ENCODE data around the gene GRB2.

GRB2 gene

DNA sequence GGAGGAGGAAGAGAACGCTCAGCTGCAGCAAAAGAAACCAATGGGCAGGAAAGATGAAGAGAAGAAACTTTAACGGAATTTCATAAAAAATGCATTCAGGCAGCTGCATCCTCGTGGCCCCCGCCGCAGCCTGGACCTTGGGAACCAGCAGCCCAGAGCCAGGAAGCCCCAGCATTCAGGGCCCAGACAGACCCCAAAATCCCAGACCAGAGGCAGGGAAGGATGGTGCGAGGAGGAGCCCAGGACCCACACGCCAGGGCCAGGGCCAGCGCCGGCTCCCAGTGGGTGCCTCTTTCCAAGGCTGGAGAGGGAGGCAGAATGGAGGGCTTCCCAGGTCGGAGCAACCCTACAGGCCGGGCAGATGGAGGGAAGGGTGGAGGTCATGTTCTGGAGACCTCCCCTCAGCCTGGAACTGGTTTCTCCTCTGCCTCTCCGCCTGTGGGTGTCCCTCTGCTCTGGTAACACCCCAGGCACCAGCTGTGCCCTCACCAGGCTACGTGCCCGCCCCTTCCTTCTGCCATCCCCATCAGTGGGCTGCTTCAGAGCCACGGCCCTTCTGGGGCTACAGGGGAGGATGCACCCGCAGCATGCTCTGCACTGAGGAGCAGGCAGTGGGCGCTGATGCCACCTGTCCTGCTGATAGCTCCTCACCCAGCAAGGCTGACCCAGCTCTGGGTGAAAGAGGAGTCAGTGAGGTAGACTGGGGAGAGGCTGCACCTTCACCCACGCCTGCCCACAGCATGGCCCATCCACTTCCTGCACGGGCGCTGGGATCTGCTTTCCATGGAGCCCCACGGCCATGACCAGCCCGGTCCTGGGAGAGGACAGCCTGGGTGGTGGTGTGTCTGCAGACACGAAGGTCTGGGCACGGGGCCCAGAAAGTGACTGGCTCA lies 133.3 kb downstream of the GRB2 start:
- DNase-seq = no peak

DNA sequence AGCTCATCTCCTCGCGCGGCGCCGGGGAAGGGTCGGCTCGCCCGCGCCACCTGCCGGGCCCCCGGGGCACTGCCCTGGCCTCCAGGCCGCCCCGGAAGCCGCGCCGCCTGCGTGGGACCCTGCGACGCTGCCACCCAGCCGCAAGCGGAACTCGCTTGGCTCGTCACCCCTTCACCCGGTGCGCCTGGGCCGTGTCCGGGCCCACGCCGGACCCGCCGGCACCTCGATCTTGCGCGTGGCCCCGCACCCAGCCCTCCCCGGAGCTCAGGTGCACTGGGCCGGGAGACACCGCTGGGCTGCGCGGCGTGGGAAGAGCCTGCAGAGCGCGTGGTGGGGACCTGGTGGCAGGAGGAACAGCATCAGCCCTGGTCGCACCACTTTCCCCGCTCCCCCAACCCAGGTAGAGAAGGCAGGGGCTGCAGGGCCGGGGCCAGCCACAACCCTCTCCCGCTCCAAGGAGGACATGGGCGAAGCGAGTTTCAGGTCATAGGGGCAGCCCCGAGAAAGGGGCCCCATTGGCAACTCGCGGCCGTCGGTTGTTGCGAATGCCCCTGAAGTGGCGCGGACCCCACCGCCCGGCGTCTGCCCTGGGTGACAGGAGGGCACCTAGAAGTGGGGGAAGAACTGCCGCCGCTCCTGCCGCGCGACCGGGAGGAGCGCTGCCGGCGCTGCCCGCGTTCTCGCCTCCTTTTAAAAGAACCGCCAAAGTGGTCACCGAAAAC lies 134.1 kb downstream of the GRB2 start:
- no peak for DNase-seq

DNA sequence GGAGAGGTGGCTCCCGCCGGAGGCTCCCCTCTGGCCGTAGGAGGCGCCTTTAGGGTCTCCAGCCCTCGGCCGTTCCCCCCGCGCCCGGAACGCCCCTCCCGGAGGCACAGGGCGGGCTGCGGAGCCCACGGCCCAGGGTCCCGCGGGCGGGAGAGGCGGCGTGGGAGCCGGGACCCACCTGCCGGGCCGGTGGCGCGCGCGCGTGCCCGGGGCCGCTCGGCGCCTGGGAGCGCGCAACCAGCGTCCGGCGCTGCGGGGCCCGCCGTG lies 134.6 kb downstream of the GRB2 start, which contains the start of gene MIF4GD:
Gene MIF4GD, minus strand, starts transcription at position 266 of the 267 bp plus-strand sequence. CDS start 1,036 bp downstream, outside the sequence.
- DNase-seq = no peak

DNA sequence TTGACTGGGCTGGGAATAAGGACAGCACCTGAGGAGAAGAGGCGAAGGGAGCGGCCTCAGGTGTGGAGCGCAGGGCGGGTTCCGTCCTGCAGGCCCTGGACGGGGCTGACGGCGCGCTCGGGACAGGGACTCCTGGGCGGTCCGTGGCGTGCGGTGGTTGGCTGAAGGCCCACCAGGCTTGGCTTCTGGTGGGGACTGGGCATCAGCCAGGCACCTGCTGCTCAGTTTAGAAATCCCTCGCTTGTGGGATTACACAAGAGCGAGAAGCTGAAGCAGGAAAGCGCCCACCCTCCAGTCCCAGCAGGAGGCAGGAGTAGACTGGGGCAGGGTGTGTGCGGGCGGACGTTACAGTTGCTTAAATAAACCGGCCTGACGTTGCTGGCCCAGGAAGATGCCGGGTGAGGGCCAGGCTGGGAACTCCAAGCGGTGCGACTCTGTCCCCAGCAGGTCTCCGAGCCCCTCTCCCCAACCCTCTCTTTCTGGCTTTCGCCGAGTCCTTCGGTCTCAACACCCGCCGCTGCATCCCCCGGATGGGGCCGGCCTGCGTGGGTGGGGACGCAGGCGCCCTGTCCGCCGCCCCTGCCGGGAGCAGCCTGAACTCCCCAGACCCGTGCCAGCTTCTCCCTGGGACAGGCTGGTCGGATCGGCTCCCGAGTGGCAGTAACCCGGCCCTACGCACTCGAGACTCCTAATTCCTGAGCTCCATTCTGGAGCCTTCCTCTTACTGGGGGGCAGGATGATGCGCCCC lies 135.1 kb downstream of the GRB2 start:
- DNase-seq = peak; percentile 27

DNA sequence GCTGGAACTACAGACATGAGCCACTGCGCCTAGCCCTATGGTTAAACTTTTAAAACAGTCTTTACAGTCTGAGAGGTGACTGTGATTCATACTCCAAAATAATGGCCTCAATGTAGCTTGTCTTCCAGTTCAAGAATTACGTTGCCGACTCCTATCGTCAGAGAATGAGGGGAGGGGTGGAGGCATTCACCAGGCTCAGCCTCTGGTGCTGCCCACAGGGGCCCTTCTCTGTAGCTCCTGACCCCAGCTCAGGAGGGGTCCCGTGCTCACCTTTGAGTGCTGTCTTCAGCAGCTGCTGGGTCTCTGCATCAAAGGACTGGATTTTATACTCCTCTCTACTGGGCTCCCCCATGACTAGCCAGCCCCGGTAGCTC lies 135.6 kb downstream of the GRB2 start:
- no peak for DNase-seq

Measured in NCI-H446 treated with DMSO at 0.1 percent for 48 hours (cell line).